DMS153 treated with DMSO at 0.1 percent for 48 hours (cell line): ENCODE data around the gene POC1A.
A peak's percentile ranks its signal among the peaks of the same experiment; 100 is the strongest.

Experiments
- DNase-seq: peaks from one replicate; lab custom pipeline; 2025; ENCODE audit not compliant: unreplicated experiment; lab: John Stamatoyannopoulos, UW

Gene POC1A

GRCh38 chr3:52108302-52109232 is 45.7 kb downstream of the POC1A start:
- peak; percentile 0 for DNase-seq

DNA sequence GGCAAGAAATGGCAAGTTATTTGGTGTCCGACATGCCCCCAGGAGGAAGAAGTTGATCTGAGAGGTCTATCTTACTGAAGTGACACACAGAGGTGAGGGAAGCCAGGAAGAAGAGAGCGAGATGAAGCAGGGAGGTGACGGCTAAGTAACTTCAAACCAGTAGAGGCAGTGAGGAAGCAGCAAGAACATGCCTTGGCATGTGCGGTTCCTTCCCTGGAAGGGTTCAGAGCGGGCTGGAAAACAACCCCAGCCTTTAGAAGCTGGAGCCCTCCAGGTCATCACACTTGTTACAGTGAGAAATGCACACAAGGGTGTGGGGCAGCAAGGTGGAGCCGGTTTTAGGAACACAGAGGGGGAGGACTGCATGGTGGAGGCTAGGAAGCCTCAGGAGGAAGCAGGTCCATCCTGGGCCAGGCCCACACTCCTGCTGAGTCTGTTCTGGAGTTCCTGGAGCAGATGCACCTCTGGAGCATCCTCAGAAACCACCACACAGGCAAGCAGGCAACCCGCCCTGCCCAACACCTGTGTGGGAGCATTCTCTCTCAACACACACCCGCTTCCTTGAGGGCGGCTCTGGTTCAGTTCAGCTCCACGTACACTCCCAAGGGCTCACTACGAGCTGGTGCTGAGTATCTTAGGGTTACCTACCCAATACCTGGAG is 47.1 kb downstream of the POC1A start:
- DNase-seq: no peak

DNA sequence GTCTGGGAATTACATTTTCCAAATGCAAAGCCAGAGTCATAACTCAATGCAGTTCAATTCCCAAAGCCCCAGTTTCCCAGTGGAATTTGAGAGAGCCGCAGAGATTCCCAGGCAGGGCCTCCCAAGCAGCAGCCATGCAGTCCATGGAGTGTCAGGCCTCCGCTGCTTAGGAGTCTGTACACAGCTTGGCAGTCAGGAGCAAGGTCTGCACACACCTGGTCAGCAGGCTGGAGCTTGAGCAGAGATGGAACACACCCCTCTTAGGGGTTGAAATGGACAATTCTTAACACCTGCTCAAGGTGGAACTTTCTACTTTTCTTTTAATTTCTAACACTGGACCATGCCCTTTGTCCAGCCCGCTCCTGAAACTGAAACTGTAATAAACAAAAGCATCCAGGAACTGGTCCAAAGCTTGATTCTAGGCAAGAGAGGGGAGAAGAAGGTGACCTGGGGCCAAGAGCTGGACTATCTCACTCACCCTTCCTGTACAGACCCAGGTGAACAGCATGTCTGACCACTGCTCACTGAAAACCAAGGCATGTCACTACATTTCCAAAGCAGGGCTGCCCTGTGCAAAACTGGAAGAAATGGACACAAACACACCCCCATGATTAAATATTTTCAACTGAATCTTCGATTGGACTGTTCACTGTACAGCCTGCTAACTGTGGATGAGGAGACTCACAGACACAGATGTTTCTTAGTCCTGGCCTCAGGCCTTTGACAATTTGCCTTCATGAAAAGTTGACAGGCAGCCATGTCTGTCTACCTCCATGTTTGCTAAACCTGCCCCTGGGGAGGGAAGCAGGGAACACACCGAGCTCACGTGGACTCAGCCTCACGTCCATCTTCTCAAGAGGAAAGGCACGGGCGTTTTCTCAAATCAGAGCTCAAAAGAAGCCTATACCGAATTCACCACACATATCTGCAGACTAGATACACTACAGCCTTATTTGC is 49.3 kb downstream of the POC1A start:
- DNase-seq: no peak

DNA sequence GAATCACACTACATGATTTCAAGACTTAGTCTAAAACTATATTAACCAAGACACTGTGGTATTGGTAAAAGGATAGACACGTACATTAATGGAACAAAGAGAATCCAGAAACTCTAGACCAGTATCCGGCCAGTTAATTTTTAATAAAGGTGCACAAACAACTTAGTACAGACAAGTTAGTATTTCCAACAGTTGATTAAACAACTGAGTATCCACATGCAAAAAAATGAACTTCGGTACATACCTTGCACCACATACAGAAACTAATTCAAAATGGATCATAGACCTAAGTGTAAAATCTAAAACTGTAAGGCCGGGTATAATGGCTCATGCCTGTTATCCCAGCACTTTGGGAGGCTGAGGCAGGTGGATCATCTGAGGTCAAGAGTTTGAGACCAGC is 51.3 kb downstream of the POC1A start:
- DNase-seq: no peak

DNA sequence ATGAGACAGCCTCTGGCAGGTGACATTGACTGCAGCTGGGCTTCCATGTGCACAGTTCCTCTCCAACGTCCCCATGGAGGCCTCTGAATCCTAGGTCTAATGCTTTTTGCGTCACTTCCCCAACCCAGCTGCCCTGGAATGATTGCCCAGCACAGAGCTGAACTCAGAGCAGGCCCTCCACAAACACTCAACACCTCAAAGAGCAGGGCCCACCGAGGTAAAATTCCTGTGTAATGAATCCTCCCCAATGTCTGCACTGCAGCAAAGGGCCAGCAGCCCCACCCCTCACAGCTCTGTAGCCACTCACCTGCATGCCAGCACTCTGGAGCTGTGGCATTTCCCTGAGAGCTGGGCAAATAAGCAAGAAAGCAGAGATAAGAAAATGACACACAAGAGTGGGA is 55.2 kb downstream of the POC1A start:
- DNase-seq: no peak

DNA sequence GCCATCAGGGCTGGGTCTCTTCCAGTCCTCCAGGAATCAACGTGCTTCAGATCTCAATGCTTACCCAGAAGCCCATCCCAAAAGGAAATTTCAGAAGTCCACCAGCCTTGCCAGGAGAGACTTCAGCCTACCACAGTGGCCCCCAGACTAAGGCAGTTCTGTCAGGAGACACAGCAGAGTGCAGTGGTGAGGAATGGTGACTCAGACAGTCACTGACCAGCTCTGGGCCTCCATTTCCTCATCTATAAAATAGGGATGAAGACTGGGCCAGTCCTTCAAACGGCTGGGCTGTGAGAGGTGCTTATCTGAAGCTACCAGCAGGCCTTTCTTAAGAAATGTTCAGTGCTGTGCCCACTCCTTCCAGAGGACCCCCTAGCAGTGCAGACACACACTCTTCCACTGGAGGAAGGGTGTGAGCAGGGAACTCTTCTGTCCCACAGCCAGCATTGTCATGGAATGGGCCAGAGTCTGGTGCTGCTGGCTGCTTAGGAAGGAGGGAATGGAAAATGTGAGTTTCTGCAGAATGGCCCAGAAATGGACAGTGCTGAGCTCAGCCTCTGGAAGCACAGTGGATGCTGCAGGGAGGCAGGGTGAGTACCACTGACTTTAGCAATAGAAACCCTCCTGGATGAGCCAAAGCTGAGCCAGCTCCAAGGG is 56.2 kb downstream of the POC1A start:
- DNase-seq: no peak

- DNase-seq: no peak
These were observed 58.0 kb downstream of the POC1A start for GRCh38 chr3:52095990-52096775.

DNA sequence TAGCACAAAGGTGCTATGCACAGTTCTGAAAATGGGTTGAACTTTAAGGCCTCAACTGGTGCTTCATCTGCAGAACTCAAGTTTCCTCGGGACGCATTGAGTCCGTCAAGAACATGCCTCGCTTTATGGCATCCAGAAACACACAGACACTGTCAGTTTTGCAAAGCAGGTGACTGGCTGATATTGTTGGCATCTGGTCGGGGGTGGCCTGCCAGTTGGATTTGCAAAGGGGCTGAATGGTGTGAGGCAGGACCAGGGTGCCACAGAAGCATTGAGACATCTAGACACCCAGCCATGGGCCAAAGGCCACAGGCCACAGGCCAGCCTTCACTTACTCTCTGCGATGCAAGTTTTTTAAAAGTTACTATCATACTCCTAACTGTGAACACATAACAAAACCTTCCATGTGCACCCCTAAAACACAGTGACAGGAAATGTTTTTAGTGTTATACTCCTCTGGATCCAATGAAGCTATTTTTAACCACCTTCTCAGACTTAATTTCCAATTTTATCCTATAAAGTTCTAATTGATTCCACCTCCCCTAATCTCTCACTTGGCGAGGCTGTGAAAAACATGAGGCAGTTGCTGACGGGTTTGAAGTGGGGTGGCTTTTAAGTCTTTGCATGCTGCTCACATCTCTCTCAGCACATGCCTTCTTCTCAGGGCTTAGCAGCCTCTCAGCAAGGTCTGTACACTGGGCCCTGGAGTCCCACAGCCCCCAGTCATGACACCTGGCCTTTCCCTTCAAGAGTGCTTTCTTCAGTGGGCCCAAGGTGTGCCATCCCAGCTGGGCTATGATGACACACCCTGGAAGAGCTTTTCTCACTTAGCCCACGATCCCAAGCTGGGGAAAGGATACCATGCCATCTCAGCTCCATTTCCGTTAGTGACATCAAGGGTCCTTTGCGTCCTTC is 59.4 kb downstream of the POC1A start:
- no peak for DNase-seq

- no peak for DNase-seq
These were observed 60.3 kb downstream of the POC1A start for GRCh38 chr3:52093756-52094545.

DNA sequence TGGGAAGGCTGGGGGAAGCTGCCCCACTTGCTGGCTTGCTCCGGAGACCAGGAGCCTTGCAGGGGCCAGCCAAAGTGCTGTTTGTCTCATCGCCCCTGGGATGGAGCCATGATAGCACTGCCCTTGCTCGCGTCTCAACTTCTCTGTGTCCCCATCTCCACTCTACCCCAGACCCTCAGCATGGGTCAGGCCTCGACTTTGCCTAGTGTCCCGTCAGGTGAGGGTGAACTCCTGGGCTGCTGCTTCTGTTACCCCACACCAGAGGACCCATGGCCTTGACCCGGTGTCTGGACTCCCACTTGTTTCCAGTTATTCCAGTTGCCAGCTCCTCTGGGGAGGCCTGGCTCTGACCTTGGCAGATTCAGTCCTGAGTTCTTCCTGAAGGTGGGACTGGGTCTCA is 61.3 kb downstream of the POC1A start:
- no peak for DNase-seq

DNA sequence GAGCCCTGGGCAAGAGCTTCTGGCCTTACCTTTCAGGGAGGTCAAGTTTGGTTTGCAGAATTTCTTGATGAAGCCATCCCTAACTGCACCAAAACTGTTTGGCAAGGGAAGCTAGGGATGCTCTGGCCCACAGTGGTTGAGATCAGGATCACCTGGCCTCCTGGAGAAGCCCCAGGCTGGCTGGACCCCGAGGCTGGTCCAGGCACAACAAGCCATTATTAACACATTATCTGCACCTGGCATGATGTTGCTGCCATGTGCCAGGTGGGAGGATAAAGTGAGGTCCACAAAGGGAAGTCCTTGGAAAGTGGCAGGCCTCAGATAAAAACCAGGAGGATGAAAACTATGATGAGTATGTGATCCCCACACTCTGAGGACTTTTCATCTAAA is 62.0 kb downstream of the POC1A start:
- no peak for DNase-seq

DNA sequence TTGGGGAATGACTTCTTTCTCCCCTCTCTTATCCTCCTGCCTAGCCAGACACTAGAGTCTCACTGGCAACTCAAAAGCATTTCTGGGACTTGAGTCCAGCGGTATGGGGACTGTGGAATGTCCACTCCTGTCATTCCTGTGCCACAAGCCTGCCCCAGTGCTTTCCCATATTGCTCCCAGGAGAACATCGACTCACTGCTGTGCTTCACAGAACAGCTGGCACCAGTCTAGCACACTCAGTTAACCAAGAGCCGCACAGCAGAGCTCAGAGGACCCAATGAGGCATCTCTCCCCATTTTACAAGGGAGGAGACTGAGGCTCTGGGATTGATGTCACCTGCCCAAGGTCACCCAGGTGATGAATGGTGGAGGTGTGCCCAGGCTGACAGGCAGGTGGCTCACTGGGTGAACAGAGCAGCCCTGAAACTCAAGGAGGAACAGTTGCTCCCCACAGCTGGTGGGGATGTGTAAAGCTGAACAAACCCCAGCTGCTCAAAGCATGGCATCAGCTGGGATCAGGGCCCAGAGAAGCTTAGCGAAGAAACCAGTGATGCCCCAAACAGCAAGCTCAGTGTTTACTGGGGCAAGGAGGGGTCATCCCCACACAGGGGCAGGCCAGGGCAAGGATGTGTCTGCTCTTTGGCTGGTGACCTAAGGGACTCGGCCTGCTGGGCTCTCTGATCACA is 62.5 kb downstream of the POC1A start:
- DNase-seq: no peak

- DNase-seq: no peak
These were observed 63.2 kb downstream of the POC1A start for GRCh38 chr3:52090933-52091468.

DNA sequence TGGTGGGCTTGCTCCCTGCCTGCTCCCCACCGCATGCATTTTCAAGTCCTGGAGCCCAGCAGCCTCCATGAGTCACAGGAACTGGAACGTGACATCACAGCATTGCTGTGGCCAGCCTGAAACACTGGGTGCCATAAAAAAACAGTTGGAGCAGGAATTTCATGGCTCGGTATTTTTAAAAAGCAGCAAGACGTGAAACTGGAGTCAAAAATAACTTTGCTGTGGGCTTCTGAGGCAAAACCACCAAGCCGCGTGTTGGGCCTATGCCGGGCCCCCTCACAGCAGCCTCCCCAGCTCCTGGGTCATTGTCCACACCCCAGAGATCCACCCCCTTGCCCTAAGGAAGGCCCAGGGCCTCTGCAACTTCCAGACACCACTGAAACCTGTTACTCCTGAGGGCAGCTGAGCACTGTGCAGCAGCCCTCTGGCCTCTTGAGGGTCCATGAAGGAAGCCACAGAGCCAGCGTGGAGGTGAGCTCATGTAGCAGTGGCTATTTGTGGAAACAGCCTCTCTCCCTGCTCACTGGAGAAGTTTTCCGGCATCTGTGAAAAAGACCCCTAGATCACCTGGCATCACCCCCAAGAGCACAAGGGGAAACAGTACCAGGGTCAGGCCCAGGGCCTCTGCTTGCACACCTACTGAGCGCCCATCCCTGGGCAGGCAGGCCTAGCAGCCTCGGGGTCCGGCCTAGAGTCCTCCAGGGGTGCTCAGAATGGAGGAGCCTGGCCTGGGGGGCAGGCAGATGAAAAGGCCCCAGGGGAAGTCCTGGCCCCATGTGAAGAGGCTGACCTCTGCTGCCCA is 63.9 kb downstream of the POC1A start:
- no peak for DNase-seq

DNA sequence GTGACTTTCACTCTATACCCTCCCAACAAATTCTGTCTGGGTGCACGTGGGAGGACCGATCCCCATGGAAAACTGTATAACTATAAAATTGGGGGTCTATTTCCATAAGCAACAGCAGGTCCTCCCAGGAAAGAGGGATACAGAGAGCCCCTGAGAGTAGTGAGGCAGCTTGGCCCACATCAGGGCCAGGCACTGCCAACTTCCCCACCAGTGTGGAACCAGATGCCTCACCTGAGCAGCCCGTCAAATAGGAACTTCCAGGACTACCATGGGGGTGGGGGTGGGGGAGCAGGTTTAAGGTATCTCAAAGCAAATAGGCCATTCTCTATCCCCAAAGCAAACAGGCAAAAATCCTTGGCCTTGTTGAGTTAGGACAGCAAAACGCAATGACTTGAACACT is 64.5 kb downstream of the POC1A start:
- DNase-seq: no peak
